GM21529 (cell line): ENCODE data around the gene ANXA11.

Experiments
- ATAC-seq: cut with Tn5 transposase; IDR thresholded peaks from one replicate; pipeline ENCODE4 v1.9.1; 2021; ENCODE audit not compliant: unreplicated experiment

The ANXA11 gene

DNA sequence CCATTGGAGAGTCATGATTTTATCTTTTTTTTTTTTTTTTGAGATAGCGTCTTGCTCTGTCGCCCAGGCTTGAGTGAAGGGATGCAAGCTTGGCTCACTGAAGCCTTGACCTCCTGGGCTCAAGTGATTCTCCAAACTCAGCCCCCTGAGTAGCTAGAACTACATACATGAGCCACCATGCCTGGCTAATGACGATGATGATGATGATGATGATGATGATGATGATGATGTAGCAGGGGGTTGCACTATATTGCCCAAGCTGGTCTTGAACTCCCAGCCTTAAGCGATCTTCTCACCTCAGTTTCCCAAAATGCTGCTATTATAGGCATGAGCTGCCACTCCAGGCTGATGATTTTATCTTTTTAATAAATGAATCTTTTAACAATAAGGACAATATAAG, 86.7 kb downstream of the ANXA11 start:
- ATAC-seq, result no peak

DNA sequence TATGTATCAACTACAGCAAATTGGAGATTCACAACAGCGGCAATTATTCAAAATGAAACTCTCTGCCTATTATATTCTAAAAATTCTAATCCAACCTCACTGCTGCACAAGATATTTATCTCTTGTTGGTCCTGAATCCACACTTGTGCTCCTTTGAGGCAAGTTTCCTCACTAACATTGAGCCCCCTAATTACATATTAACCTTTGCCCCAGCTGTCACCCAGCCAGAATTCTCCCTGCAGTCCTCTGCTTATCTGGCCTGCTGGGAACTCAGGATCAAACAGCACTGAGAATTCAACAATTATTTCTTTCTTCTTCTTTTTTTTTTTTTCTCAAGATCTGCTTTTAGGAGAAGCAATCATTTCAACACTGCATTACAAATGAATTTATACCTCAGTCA, 94.4 kb downstream of the ANXA11 start:
- no peak for ATAC-seq

DNA sequence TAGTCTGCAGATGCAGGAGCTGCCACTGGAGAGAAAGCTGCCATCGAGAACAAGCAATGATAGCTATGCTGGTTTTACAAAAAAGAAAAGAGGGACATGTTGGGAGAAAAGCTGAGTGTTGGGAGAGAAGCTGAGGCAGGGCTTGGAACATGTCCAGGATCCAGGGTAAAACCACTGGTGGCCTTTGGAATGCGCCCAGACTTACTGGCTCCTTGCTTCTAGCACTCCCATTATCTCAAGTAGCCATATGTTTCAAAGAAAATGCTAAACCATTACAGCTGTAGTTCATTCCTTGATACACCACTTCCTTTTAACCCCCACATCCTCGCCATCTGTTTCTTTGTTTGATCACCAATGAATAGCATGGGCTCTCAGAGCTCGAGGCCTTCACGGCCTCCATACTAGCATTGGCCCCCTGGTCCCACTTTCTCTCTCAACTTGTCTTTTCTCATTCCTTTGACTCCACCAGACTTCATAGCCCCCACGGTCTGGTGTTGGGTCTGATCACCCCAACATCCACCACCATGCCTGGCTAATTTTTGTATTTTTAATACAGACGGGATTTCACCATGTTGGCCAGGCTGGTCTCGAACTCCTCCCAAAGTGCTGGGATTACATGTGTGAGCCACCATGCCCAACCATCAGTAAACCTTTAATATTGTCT, 96.6 kb downstream of the ANXA11 start:
- no peak for ATAC-seq

DNA sequence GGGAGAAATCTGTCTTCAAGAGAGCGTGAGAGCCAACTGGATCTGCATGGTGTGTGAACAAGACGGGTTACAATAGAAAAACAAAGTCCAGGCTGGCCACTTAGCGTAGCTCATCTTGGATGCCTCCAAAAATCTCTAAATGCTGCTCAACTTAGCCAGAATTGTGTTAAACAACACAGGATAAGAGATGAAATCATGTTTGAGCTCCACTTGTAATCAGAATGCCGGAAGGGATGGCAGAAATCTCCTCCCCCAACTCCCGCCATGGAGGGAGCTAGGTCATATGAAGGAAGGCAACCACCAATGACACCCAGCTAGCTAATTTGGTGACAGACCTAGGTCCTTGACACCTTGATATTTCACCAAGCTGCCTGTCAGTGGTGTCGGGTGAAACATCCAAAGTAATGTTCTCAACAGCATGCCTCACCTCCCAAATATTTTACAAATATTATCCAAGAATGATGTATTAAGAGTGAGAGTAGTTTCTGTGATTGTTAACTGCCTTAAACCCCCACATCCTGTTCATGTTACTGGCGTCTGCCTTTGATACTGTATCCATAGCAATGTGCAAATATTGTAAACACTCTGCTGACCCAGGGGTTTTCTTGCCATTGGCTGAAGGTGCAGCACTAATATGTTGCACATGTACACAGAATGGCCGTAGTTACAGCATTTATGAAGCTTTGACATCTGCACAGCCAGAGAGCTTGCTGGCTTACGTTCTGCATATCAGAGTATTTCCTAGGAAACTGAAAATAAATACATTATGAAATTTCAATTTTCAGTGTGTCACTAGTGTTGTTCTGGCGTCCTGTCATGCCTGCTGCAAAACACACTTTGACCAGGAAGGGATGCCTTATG, 101.0 kb downstream of the ANXA11 start:
- peak; percentile 82 for ATAC-seq
